GM18951 (cell line): ENCODE measurements around the gene RUNX1.

Experiments
- POLR2A ChIP-seq: IDR thresholded peaks from 4 replicates; pipeline ENCODE4 v1.6.1; 2011; ENCODE audit warnings: mild to moderate bottlenecking; ENCODE audit not compliant: insufficient read length, insufficient read depth; ENCODE audit errors: extremely low read depth
- in situ Hi-C: fragments of 300-500 bp; cut with MboI; formaldehyde crosslinking; loops from one replicate; pipeline ENCODE4 v1.12.0; 2022; ENCODE audit warnings: low sequenced_read_pairs, mixed read lengths, inconsistent platforms; ENCODE audit not compliant: unreplicated experiment

RUNX1 gene

GRCh38 chr21:34743285-34743684, 305.8 kb downstream of the RUNX1 start:
- no peak for TF ChIP-seq POLR2A
- in situ Hi-C loops, result loop anchor here (10.0 to 25.0 kb wide), 2 partner anchors 662 to 1094 kb away; no protein-coding TSS in a partner anchor

- in situ Hi-C loops, result loop anchor here (10.0 to 25.0 kb wide), 2 partner anchors 665 to 1097 kb away; no protein-coding TSS in a partner anchor
Observed at GRCh38 chr21:34740198-34740597, 308.9 kb downstream of the RUNX1 start.

More at GRCh38 chr21:34740198-34740597, 308.9 kb downstream of the RUNX1 start:
- no peak for TF ChIP-seq POLR2A
